ENCODE data around the gene DTYMK. TPM values are rescaled to one million over a fixed set of nuclear protein-coding genes. Genes with fewer than 3 reads are reported as not detected.

Gene DTYMK
- total RNA-seq, 3 donors from 2014 or later (not counting 1 experiment from before 2014, with no cell fraction given) = 15.4 to 17.5 (median 15.6) TPM

DNA sequence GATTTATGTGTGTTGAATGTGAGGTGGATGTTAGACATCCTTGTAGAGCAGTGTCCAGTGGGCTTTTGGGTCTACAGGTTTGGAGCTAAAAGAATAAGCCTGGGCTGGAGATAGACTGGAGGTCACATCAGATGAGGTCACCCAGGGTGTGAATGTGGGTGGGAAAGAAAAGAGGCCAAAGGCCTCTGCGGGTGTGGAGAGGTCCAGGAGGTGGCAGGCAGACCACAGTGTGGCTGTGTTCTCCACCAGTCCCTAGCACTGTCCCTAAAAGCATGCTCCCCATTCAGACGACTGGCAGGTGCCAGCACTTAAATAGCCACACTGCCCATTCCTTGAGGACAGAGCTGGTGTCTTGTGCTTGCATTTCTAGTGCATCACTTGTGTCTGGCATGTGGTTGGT lies 45.0 kb downstream of the DTYMK start:
- Mint-ChIP-seq H3K27me3 (ENCODE audit: low read depth in 2 of 2) (no peaks in the 10 kb centered on the region), H3K9me3 (no peaks in the 10 kb centered on the region), H3K27ac (peak overlapping the region; percentile 17 to 56), H3K4me3 (no peak overlapping the region), H3K36me3 (no peaks in the 10 kb centered on the region), H3K4me1 (peaks cover 51 to 64% of the 10 kb centered on the region in 2 donors)
- no peak overlapping the region for H3K27ac ChIP-seq (ENCODE audit: low read length)
- H3K4me1 ChIP-seq (ENCODE audit: control insufficient read depth, insufficient read depth, low read length) = peaks cover 25% of the 10 kb centered on the region
- H3K36me3 ChIP-seq (ENCODE audit: control insufficient read depth, insufficient read depth, low read length) = no peaks in the 10 kb centered on the region
- intact Hi-C loops (cut with micrococcal nuclease) = no loop called here
- 42% methylated on average over 2 of the region's 2 CpGs for WGBS (ENCODE audit: insufficient coverage)
- DNase-seq (no peak), ATAC-seq (no peak)
- no peaks in the 10 kb centered on the region for H3K27me3 ChIP-seq (ENCODE audit: control insufficient read depth, insufficient read depth, low read length)
- no peak overlapping the region for H3K4me3 ChIP-seq (ENCODE audit: low read length)
- no peak for TF ChIP-seq CTCF (IDR thresholded peaks at IDR 0.05)
- no peaks in the 10 kb centered on the region for H3K9me3 ChIP-seq (ENCODE audit: control insufficient read depth, insufficient read depth, low read length)

GRCh38 chr2:241640165-241640795 lies 46.3 kb downstream of the DTYMK start:
- Histone ChIP-seq H3K27ac (ENCODE audit: low read length) (no peak overlapping the region), H3K27me3 (ENCODE audit: control insufficient read depth, insufficient read depth, low read length) (no peaks in the 10 kb centered on the region), H3K4me3 (ENCODE audit: low read length) (no peak overlapping the region), H3K36me3 (ENCODE audit: control insufficient read depth, insufficient read depth, low read length) (no peaks in the 10 kb centered on the region), H3K4me1 (ENCODE audit: control insufficient read depth, insufficient read depth, low read length) (peaks cover 35% of the 10 kb centered on the region), H3K9me3 (ENCODE audit: control insufficient read depth, insufficient read depth, low read length) (no peaks in the 10 kb centered on the region)
- H3K36me3 Mint-ChIP-seq = no peaks in the 10 kb centered on the region
- intact Hi-C loops (cut with micrococcal nuclease) = no loop called here
- ATAC-seq (no peak), DNase-seq (no peak)
- TF ChIP-seq CTCF (IDR thresholded peaks at IDR 0.05) = no peak
- H3K27ac Mint-ChIP-seq = peak overlapping the region; percentile 1 to 51
- no peak overlapping the region for H3K4me3 Mint-ChIP-seq
- H3K4me1 Mint-ChIP-seq = peaks cover 50 to 60% of the 10 kb centered on the region in 2 donors
- H3K27me3 Mint-ChIP-seq (ENCODE audit: low read depth in 2 of 2) = no peaks in the 10 kb centered on the region
- WGBS (ENCODE audit: insufficient coverage) = 93% methylated on average over 8 of the region's 8 CpGs
- no peaks in the 10 kb centered on the region for H3K9me3 Mint-ChIP-seq

- TF ChIP-seq CTCF (IDR thresholded peaks at IDR 0.05) = no peak
- 96% methylated on average over 5 of the region's 7 CpGs for WGBS (ENCODE audit: insufficient coverage)
- Mint-ChIP-seq H3K9me3 (no peaks in the 10 kb centered on the region), H3K27ac (peak overlapping the region in 1 of 2 donors; percentile 1), H3K4me3 (peak overlapping the region; percentile 13), H3K27me3 (ENCODE audit: low read depth in 2 of 2) (no peaks in the 10 kb centered on the region), H3K4me1 (peaks cover 50 to 60% of the 10 kb centered on the region in 2 donors), H3K36me3 (no peaks in the 10 kb centered on the region)
- intact Hi-C loops (cut with micrococcal nuclease) = loop anchor here (5.0 kb wide), 2 partner anchors 132 to 322 kb away; partner anchors contain the start of genes HDLBP, SEPTIN2 and STK25
- no peak overlapping the region for H3K4me3 ChIP-seq (ENCODE audit: low read length)
- peaks cover 35% of the 10 kb centered on the region for H3K4me1 ChIP-seq (ENCODE audit: control insufficient read depth, insufficient read depth, low read length)
- no peaks in the 10 kb centered on the region for H3K36me3 ChIP-seq (ENCODE audit: control insufficient read depth, insufficient read depth, low read length)
- no peak overlapping the region for H3K27ac ChIP-seq (ENCODE audit: low read length)
- no peak for ATAC-seq
- no peak for DNase-seq
- H3K9me3 ChIP-seq (ENCODE audit: control insufficient read depth, insufficient read depth, low read length) = no peaks in the 10 kb centered on the region
- no peaks in the 10 kb centered on the region for H3K27me3 ChIP-seq (ENCODE audit: control insufficient read depth, insufficient read depth, low read length)
Observed at GRCh38 chr2:241639385-241639784, 47.2 kb downstream of the DTYMK start.

DNA sequence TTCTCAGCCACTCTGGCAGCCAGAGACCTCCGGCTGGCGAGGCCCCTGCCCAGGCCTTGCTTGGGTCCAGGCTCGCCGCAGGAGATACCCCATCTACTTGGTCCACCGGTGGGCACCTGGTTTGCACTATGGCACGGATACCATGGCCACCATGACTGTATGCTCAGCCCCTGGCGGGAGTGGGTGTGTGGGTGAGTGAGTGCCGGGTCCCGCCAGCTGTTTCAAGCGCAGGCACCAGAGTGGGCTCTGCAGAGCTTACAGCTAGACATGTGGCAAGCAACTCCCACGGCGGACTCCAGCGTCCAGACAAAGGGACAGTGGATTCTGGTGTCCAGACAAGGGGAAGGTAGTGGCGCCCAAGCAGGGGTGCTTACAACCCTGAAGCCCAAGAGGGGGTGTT lies 47.7 kb downstream of the DTYMK start:
- no peaks in the 10 kb centered on the region for H3K27me3 ChIP-seq (ENCODE audit: control insufficient read depth, insufficient read depth, low read length)
- Mint-ChIP-seq H3K36me3 (no peaks in the 10 kb centered on the region), H3K27me3 (ENCODE audit: low read depth in 2 of 2) (no peaks in the 10 kb centered on the region), H3K4me1 (peaks cover 50 to 60% of the 10 kb centered on the region in 2 donors), H3K4me3 (peak overlapping the region; percentile 93), H3K27ac (peak overlapping the region; percentile 81 to 91), H3K9me3 (no peaks in the 10 kb centered on the region)
- intact Hi-C loops (cut with micrococcal nuclease) = loop anchor here (5.0 kb wide), 2 partner anchors 132 to 322 kb away; partner anchors contain the start of genes HDLBP, SEPTIN2 and STK25
- DNase-seq (no peak), ATAC-seq (no peak)
- H3K4me3 ChIP-seq (ENCODE audit: low read length) = no peak overlapping the region
- no peak for TF ChIP-seq CTCF (IDR thresholded peaks at IDR 0.05)
- peaks cover 35% of the 10 kb centered on the region for H3K4me1 ChIP-seq (ENCODE audit: control insufficient read depth, insufficient read depth, low read length)
- 98% methylated on average over 14 of the region's 14 CpGs for WGBS (ENCODE audit: insufficient coverage)
- H3K9me3 ChIP-seq (ENCODE audit: control insufficient read depth, insufficient read depth, low read length) = no peaks in the 10 kb centered on the region
- no peaks in the 10 kb centered on the region for H3K36me3 ChIP-seq (ENCODE audit: control insufficient read depth, insufficient read depth, low read length)
- no peak overlapping the region for H3K27ac ChIP-seq (ENCODE audit: low read length)

Data from natural killer cell (primary cell).